B cell (primary cell): Measurements from ENCODE around the gene RET. TPM values are rescaled to one million over a fixed set of nuclear protein-coding genes. Genes with fewer than 3 reads are reported as not detected.

ENCODE experiments used
- ATAC-seq: fragments of 200-7000 bp; cut with Tn5 transposase; one replicate; pipeline ENCODE4 v1.10.0; 2021; ENCODE audit warnings: low read depth, mild to moderate bottlenecking, moderate number of reproducible peaks, moderate library complexity
- CTCF ChIA-PET: fragments of 350-600 bp; sonication (Branson Sonifier 250); formaldehyde crosslinking; loops from one replicate; lab custom pipeline; 2021; ENCODE audit warnings: antibody characterized with exemption, inconsistent platforms; lab: Charles Lee
- POLR2A ChIA-PET: fragments of 350-600 bp; sonication (Branson Sonifier 250); formaldehyde crosslinking; loops from one replicate; lab custom pipeline; 2021; ENCODE audit warnings: antibody characterized with exemption; lab: Charles Lee
- DNase-seq: peaks from one replicate; pipeline ENCODE4 v3.0.0; 2013
- H2AFZ ChIP-seq: 2 replicates; pipeline ENCODE4 v1.6.1; 2012; ENCODE audit warnings: mild to moderate bottlenecking, low read depth, low read length; ENCODE audit not compliant: insufficient read depth, poor library complexity, severe bottlenecking
- H3K27ac ChIP-seq, 2 donors: 1 replicate in 1 of 2; 2 replicates in 1 of 2; pipeline ENCODE4 v1.5.1; 2012 to 2013; ENCODE audit warnings: low read length in 2 of 2, mild to moderate bottlenecking in 2 of 2, moderate library complexity in 1 of 2
- H3K27me3 ChIP-seq, 4 experiments: fragments of 200-600 bp in 1 of 4; sonication (generic) in 1 of 4; replicated peaks in 1 of 4; 1 replicate in 2 of 4; 2 replicates in 2 of 4; pipeline versions ENCODE4 v1.6.1 to v1.7.0; 2013 to 2016; ENCODE audit warnings: low read length in 3 of 4, mild to moderate bottlenecking in 2 of 4, mixed read lengths in 1 of 4, moderate library complexity in 1 of 4; ENCODE audit not compliant: insufficient read depth in 4 of 4, control insufficient read depth in 3 of 4; ENCODE audit errors: control extremely low read depth in 1 of 4
- H3K36me3 ChIP-seq, 2 experiments: replicated peaks in 1 of 2; 1 replicate in 1 of 2; 2 replicates in 1 of 2; pipeline versions ENCODE4 v1.6.1 to v1.7.1; 2013; ENCODE audit warnings: low read length in 1 of 2; ENCODE audit not compliant: insufficient read depth in 2 of 2, control insufficient read depth in 1 of 2; ENCODE audit errors: control extremely low read depth in 1 of 2, extremely low read depth in 1 of 2
- H3K4me1 ChIP-seq, 2 donors: fragments of 200-600 bp in 1 of 2; sonication (generic) in 1 of 2; 1 replicate in 1 of 2; 2 replicates in 1 of 2; pipeline versions ENCODE4 v1.5.1 to v1.6.1; 2013 to 2017; ENCODE audit warnings: low read length in 2 of 2; ENCODE audit not compliant: control insufficient read depth in 2 of 2, insufficient read depth in 2 of 2
- H3K4me2 ChIP-seq: replicated peaks from 2 replicates; pipeline ENCODE3; 2012; ENCODE audit warnings: mild to moderate bottlenecking, low read depth, low read length; ENCODE audit not compliant: poor library complexity, severe bottlenecking
- H3K4me3 ChIP-seq, 5 experiments: fragments of 200-600 bp in 1 of 5; sonication (generic) in 1 of 5; 1 replicate in 3 of 5; 2 replicates in 2 of 5; pipeline versions ENCODE4 v1.5.1 to v1.7.0; 2011 to 2016; ENCODE audit warnings: low read length in 4 of 5, mild to moderate bottlenecking in 4 of 5, low read depth in 2 of 5, control low read depth in 1 of 5, moderate library complexity in 1 of 5; ENCODE audit not compliant: insufficient read depth in 1 of 5; ENCODE audit errors: control extremely low read depth in 1 of 5, extremely low read depth in 1 of 5
- H3K79me2 ChIP-seq: fragments of 200-600 bp; sonication (generic); one replicate; pipeline ENCODE4 v1.6.0; 2016; ENCODE audit warnings: low read length; ENCODE audit not compliant: control insufficient read depth, insufficient read depth
- H3K9ac ChIP-seq: fragments of 200-600 bp; sonication (generic); 2 replicates; pipeline ENCODE4 v1.6.1; 2017; ENCODE audit warnings: mild to moderate bottlenecking, low read length, moderate library complexity
- H3K9me3 ChIP-seq, 3 donors: one replicate each; pipeline versions ENCODE4 v1.6.1 to v1.7.1; 2013; ENCODE audit warnings: low read length in 2 of 3; ENCODE audit not compliant: control insufficient read depth in 2 of 3, insufficient read depth in 1 of 3; ENCODE audit errors: control extremely low read depth in 1 of 3
- H4K20me1 ChIP-seq: 2 replicates; pipeline ENCODE4 v1.6.0; 2012; ENCODE audit warnings: mild to moderate bottlenecking, low read length; ENCODE audit not compliant: insufficient read depth, control insufficient read depth, poor library complexity, severe bottlenecking
- H3K27ac Mint-ChIP-seq: one replicate; pipeline ENCODE4 v1.8.0; 2021; ENCODE audit warnings: mixed read lengths
- H3K27me3 Mint-ChIP-seq: one replicate; pipeline ENCODE4 v1.8.0; 2021; ENCODE audit warnings: mixed read lengths
- H3K4me1 Mint-ChIP-seq: one replicate; pipeline ENCODE4 v1.8.0; 2021; ENCODE audit warnings: mixed read lengths
- H3K4me3 Mint-ChIP-seq: one replicate; pipeline ENCODE4 v1.8.0; 2021; ENCODE audit warnings: mixed read lengths
- H3K9me3 Mint-ChIP-seq: one replicate; pipeline ENCODE4 v1.8.0; 2022; ENCODE audit warnings: mixed read lengths; ENCODE audit not compliant: insufficient read depth
- EZH2 ChIP-seq: IDR thresholded peaks from 2 replicates; pipeline ENCODE4 v1.6.1; 2012; ENCODE audit warnings: borderline replicate concordance, low read depth, mild to moderate bottlenecking, moderate library complexity, low read length; ENCODE audit not compliant: insufficient read depth, poor library complexity, severe bottlenecking
- WGBS: methylation state at CpG from one replicate; pipeline ENCODE4 v1.1.5; 2013; ENCODE audit warnings: missing lambda C conversion rate; ENCODE audit not compliant: insufficient coverage; 5-methylcytosine and 5-hydroxymethylcytosine counted together
- intact Hi-C: fragments of 100-400 bp; cut with micrococcal nuclease; formaldehyde crosslinking; loops from one replicate; pipeline ENCODE4 v1.10.0; 2022
- polyA plus RNA-seq: library from polyadenylated mRNA; depleted of rRNA; stranded (reverse); fragments of >200 nt; gene quantifications from 2 replicates; pipeline ENCODE4 v1.2.3, GENCODE V29; 2012
- total RNA-seq, 2 donors: library from RNA; stranded (reverse); fragments of 120-200 nt in 1 of 2; gene quantifications; 1 replicate in 1 of 2; 2 replicates in 1 of 2; pipeline versions ENCODE4 v1.2.3 to v1.2.4, GENCODE V29; 2013 to 2022
- TF ChIP-seq, protein P1 (sequence below): fragments of 200-600 bp; IDR thresholded peaks from one replicate; pipeline ENCODE4 v1.8.0; 2022; ENCODE audit warnings: antibody characterized with exemption, mild to moderate bottlenecking

RET gene
- total and polyA plus RNA-seq, 2 donors (not counting 1 experiment from before 2014, with no cell fraction given), result 0.16 to 0.27 TPM

GRCh38 chr10:43134126-43134905, 57.4 kb downstream of the RET start:
- H3K27ac ChIP-seq, result no peak overlapping the region
- Mint-ChIP-seq H3K4me1 (peaks cover 26% of the 10 kb centered on the region), H3K9me3 (no peaks in the 10 kb centered on the region), H3K4me3 (no peak overlapping the region), H3K27ac (no peak overlapping the region), H3K27me3 (no peaks in the 10 kb centered on the region)
- DNase-seq (no peak), ATAC-seq (no peak)
- 92% methylated on average over 3 of the region's 5 CpGs for WGBS
- H3K27me3 ChIP-seq, result no peaks in the 10 kb centered on the region
- H3K79me2 ChIP-seq, result peaks cover 16% of the 10 kb centered on the region
- CTCF ChIA-PET, result interaction anchor here (0.6 to 1.0 kb wide), 2 partner anchors 71 to 794 kb away, joined by 3 read pairs; no protein-coding TSS in a partner anchor
- H3K9me3 ChIP-seq, result no peaks in the 10 kb centered on the region
- intact Hi-C loops, result loop anchor here (10.0 kb wide), 1 partner anchor 440 kb away; the partner anchor contains the start of gene ZNF239
- no peaks in the 10 kb centered on the region for H3K36me3 ChIP-seq
- POLR2A ChIA-PET, result no interaction called here
- H2AFZ ChIP-seq, result no peak overlapping the region
- TF ChIP-seq, protein P1, sequence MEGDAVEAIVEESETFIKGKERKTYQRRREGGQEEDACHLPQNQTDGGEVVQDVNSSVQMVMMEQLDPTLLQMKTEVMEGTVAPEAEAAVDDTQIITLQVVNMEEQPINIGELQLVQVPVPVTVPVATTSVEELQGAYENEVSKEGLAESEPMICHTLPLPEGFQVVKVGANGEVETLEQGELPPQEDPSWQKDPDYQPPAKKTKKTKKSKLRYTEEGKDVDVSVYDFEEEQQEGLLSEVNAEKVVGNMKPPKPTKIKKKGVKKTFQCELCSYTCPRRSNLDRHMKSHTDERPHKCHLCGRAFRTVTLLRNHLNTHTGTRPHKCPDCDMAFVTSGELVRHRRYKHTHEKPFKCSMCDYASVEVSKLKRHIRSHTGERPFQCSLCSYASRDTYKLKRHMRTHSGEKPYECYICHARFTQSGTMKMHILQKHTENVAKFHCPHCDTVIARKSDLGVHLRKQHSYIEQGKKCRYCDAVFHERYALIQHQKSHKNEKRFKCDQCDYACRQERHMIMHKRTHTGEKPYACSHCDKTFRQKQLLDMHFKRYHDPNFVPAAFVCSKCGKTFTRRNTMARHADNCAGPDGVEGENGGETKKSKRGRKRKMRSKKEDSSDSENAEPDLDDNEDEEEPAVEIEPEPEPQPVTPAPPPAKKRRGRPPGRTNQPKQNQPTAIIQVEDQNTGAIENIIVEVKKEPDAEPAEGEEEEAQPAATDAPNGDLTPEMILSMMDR, result no peak
- no peak for TF ChIP-seq EZH2
- H3K9ac ChIP-seq, result no peak overlapping the region
- no peaks in the 10 kb centered on the region for H4K20me1 ChIP-seq
- H3K4me3 ChIP-seq, result no peak overlapping the region
- no peak overlapping the region for H3K4me2 ChIP-seq
- H3K4me1 ChIP-seq, result peaks cover 7 to 14% of the 10 kb centered on the region in 2 donors

- H3K4me3 ChIP-seq, result no peak overlapping the region
- no peaks in the 10 kb centered on the region for H3K27me3 ChIP-seq
- TF ChIP-seq, protein P1, result no peak
- no peak for TF ChIP-seq EZH2
- no peak overlapping the region for H3K4me2 ChIP-seq
- no peak overlapping the region for H3K27ac ChIP-seq
- H3K79me2 ChIP-seq, result peaks cover 24% of the 10 kb centered on the region
- peaks cover 14 to 19% of the 10 kb centered on the region in 2 donors for H3K4me1 ChIP-seq
- Mint-ChIP-seq H3K4me1 (peaks cover 28% of the 10 kb centered on the region), H3K4me3 (no peak overlapping the region), H3K9me3 (no peaks in the 10 kb centered on the region), H3K27ac (no peak overlapping the region), H3K27me3 (no peaks in the 10 kb centered on the region)
- no peak overlapping the region for H3K9ac ChIP-seq
- ChIA-PET POLR2A (no interaction called here), CTCF (interaction anchor here (0.6 to 1.0 kb wide), 2 partner anchors 70 to 795 kb away, joined by 3 read pairs; no protein-coding TSS in a partner anchor)
- 100% methylated on average over 5 of the region's 5 CpGs for WGBS
- DNase-seq (no peak), ATAC-seq (no peak)
- H3K36me3 ChIP-seq, result no peaks in the 10 kb centered on the region
- H2AFZ ChIP-seq, result no peak overlapping the region
- H4K20me1 ChIP-seq, result no peaks in the 10 kb centered on the region
- intact Hi-C loops, result loop anchor here (5.0 to 10.0 kb wide), 3 partner anchors 212 to 440 kb away; partner anchors contain the start of genes HNRNPF and ZNF239
- H3K9me3 ChIP-seq, result no peaks in the 10 kb centered on the region
Observed at GRCh38 chr10:43135064-43135463, 58.2 kb downstream of the RET start.
